Naive thymus-derived CD8-positive, alpha-beta T cell (primary cell): Measurements from ENCODE around the gene GNA12. TPM values are rescaled to one million over a fixed set of nuclear protein-coding genes. Genes with fewer than 3 reads are reported as not detected.

Experiments
- ATAC-seq, 2 donors: fragments of 150-1000 bp; cut with Tn5 transposase in 1 of 2; sonication (Bioruptor Pico), chemical (Tn5 transposase) in 1 of 2; 1 replicate in 1 of 2; 2 replicates in 1 of 2; pipeline ENCODE4 v1.10.0; 2021; ENCODE audit warnings: mild to moderate bottlenecking in 2 of 2, moderate library complexity in 2 of 2
- POLR2A ChIA-PET: fragments of 350-600 bp; sonication (Branson Sonifier 250); formaldehyde crosslinking; loops from one replicate; lab custom pipeline; 2021; ENCODE audit warnings: antibody characterized with exemption; lab: Charles Lee
- DNase-seq, 10 donors: peaks; one replicate each; pipeline versions ENCODE4 v3.0.0 to v3.0.0-alpha.2; 2020 to 2022
- H3K27ac Mint-ChIP-seq, 10 donors: one replicate each; pipeline ENCODE4 v1.8.0; 2020 to 2022; ENCODE audit warnings: mild to moderate bottlenecking in 10 of 10, mixed read lengths in 10 of 10, moderate library complexity in 4 of 10, inconsistent platforms in 1 of 10
- H3K27me3 Mint-ChIP-seq, 5 donors: one replicate each; pipeline ENCODE4 v1.8.0; 2021 to 2022; ENCODE audit warnings: mixed read lengths in 5 of 5
- H3K36me3 Mint-ChIP-seq, 3 donors: one replicate each; pipeline ENCODE4 v1.8.0; 2020 to 2022; ENCODE audit warnings: mixed read lengths in 3 of 3, mild to moderate bottlenecking in 2 of 3, inconsistent platforms in 1 of 3
- H3K4me1 Mint-ChIP-seq, 4 donors: one replicate each; pipeline ENCODE4 v1.8.0; 2021 to 2022; ENCODE audit warnings: mixed read lengths in 4 of 4
- H3K4me3 Mint-ChIP-seq, 10 donors: one replicate each; pipeline ENCODE4 v1.8.0; 2020 to 2022; ENCODE audit warnings: mild to moderate bottlenecking in 10 of 10, mixed read lengths in 10 of 10, moderate library complexity in 6 of 10, inconsistent platforms in 1 of 10
- H3K9me3 Mint-ChIP-seq, 9 donors: one replicate each; pipeline ENCODE4 v1.8.0; 2020 to 2022; ENCODE audit warnings: mixed read lengths in 9 of 9, mild to moderate bottlenecking in 3 of 9, inconsistent platforms in 1 of 9, moderate library complexity in 1 of 9
- polyA plus RNA-seq, 3 donors: library from polyadenylated mRNA; unstranded; fragments of 300-500 nt; fragmentation: Illumina TruSeq; gene quantifications; one replicate each; pipeline ENCODE4 v1.2.3, GENCODE V29; 2021
- total RNA-seq, 8 experiments: library from RNA in 2 of 8; stranded (reverse) in 2 of 8; gene quantifications; one replicate each; pipeline ENCODE4 v1.2.3 and lab custom pipeline; 2021 to 2026

The GNA12 gene
- total and polyA plus RNA-seq, 5 experiments from 2014 or later = 4.6 to 21.4 (median 13.7) TPM

- Mint-ChIP-seq H3K4me3 (no peak overlapping the region), H3K4me1 (peaks cover 27 to 54% (median 50%) of the 10 kb centered on the region in 4 donors), H3K27ac (no peak overlapping the region), H3K27me3 (peaks cover 0 to 17% (median 2%) of the 10 kb centered on the region in 5 donors), H3K36me3 (peaks cover 0 to 3% (median 2%) of the 10 kb centered on the region in 3 donors), H3K9me3 (no peaks in the 10 kb centered on the region)
- DNase-seq = peak in 1 of 10 donors; percentile 8
- POLR2A ChIA-PET = interaction anchor here (0.9 to 1.2 kb wide), 2 partner anchors 9 to 10 kb away, joined by 3 to 5 read pairs; no protein-coding TSS in a partner anchor
- no peak for ATAC-seq
These were observed 124.1 kb downstream of the GNA12 start for GRCh38 chr7:2720024-2720423.

GRCh38 chr7:2719007-2719406 lies 125.1 kb downstream of the GNA12 start:
- DNase-seq (peak; percentile 53 to 82 (median 68)), ATAC-seq (peak; percentile 56 to 58)
- peak overlapping the region in 8 of 10 donors; percentile 25 to 84 (median 60) for H3K27ac Mint-ChIP-seq
- POLR2A ChIA-PET = interaction anchor here (0.6 to 3.4 kb wide), 7 partner anchors 9 to 439 kb away, joined by 3 to 17 read pairs (median 4); no protein-coding TSS in a partner anchor
- no peaks in the 10 kb centered on the region for H3K9me3 Mint-ChIP-seq
- H3K4me3 Mint-ChIP-seq = peak overlapping the region; percentile 15 to 68 (median 50)
- H3K27me3 Mint-ChIP-seq = peaks cover 0 to 17% (median 4%) of the 10 kb centered on the region in 5 donors
- H3K36me3 Mint-ChIP-seq = peaks cover 0 to 3% (median 2%) of the 10 kb centered on the region in 3 donors
- H3K4me1 Mint-ChIP-seq = peaks cover 34 to 63% (median 58%) of the 10 kb centered on the region in 4 donors

- H3K4me3 Mint-ChIP-seq = peak overlapping the region; percentile 15 to 72 (median 57)
- peaks cover 36 to 68% (median 64%) of the 10 kb centered on the region in 4 donors for H3K4me1 Mint-ChIP-seq
- peaks cover 0 to 17% (median 9%) of the 10 kb centered on the region in 5 donors for H3K27me3 Mint-ChIP-seq
- POLR2A ChIA-PET = interaction anchor here (0.6 to 3.4 kb wide), 5 partner anchors 9 to 160 kb away, joined by 3 to 17 read pairs (median 7); no protein-coding TSS in a partner anchor
- no peaks in the 10 kb centered on the region for H3K9me3 Mint-ChIP-seq
- peak in 1 of 10 donors; percentile 53 for DNase-seq
- ATAC-seq = no peak
- peaks cover 0 to 3% (median 2%) of the 10 kb centered on the region in 3 donors for H3K36me3 Mint-ChIP-seq
- H3K27ac Mint-ChIP-seq = peak overlapping the region in 9 of 10 donors; percentile 25 to 84 (median 62)
These were observed 125.7 kb downstream of the GNA12 start for GRCh38 chr7:2718296-2718965.

- Mint-ChIP-seq H3K27ac (peak overlapping the region in 9 of 10 donors; percentile 44 to 86 (median 76)), H3K9me3 (no peaks in the 10 kb centered on the region), H3K4me1 (peaks cover 36 to 65% (median 64%) of the 10 kb centered on the region in 4 donors), H3K4me3 (peak overlapping the region; percentile 20 to 78 (median 64)), H3K36me3 (peaks cover 0 to 3% (median 2%) of the 10 kb centered on the region in 3 donors), H3K27me3 (peaks cover 0 to 17% (median 9%) of the 10 kb centered on the region in 5 donors)
- ATAC-seq (peak; percentile 37), DNase-seq (peak in 5 of 10 donors; percentile 37 to 68 (median 53))
- POLR2A ChIA-PET = interaction anchor here (1.1 to 3.4 kb wide), 5 partner anchors 8 to 24 kb away, joined by 3 to 17 read pairs (median 4); no protein-coding TSS in a partner anchor
These were observed 126.5 kb downstream of the GNA12 start for GRCh38 chr7:2717293-2718261.

GRCh38 chr7:2716906-2717292 lies 127.2 kb downstream of the GNA12 start:
- H3K36me3 Mint-ChIP-seq = peaks cover 0 to 3% (median 2%) of the 10 kb centered on the region in 3 donors
- no peaks in the 10 kb centered on the region for H3K9me3 Mint-ChIP-seq
- H3K27me3 Mint-ChIP-seq = peaks cover 3 to 17% (median 9%) of the 10 kb centered on the region in 5 donors
- peak overlapping the region in 7 of 10 donors; percentile 13 to 86 (median 84) for H3K27ac Mint-ChIP-seq
- H3K4me3 Mint-ChIP-seq = peak overlapping the region in 5 of 10 donors; percentile 45 to 72 (median 52)
- no peak for ATAC-seq
- peaks cover 36 to 71% (median 64%) of the 10 kb centered on the region in 4 donors for H3K4me1 Mint-ChIP-seq
- no peak for DNase-seq
- POLR2A ChIA-PET = interaction anchor here (1.5 to 3.4 kb wide), 2 partner anchors 18 to 19 kb away, joined by 3 to 11 read pairs; no protein-coding TSS in a partner anchor

- Mint-ChIP-seq H3K4me1 (peaks cover 36 to 71% (median 65%) of the 10 kb centered on the region in 4 donors), H3K9me3 (no peaks in the 10 kb centered on the region), H3K4me3 (peak overlapping the region in 6 of 10 donors; percentile 63 to 82 (median 70)), H3K27ac (peak overlapping the region in 7 of 10 donors; percentile 37 to 92 (median 86)), H3K27me3 (peaks cover 3 to 17% (median 9%) of the 10 kb centered on the region in 5 donors), H3K36me3 (peaks cover 0 to 3% (median 2%) of the 10 kb centered on the region in 3 donors)
- POLR2A ChIA-PET = interaction anchor here (1.5 to 3.4 kb wide), 2 partner anchors 17 to 19 kb away, joined by 3 to 11 read pairs; no protein-coding TSS in a partner anchor
- ATAC-seq (no peak), DNase-seq (peak in 1 of 10 donors; percentile 34)
These were observed 127.6 kb downstream of the GNA12 start for GRCh38 chr7:2716488-2716887.

GRCh38 chr7:2715341-2716231 lies 128.5 kb downstream of the GNA12 start:
- Mint-ChIP-seq H3K4me1 (peaks cover 37 to 73% (median 68%) of the 10 kb centered on the region in 4 donors), H3K27ac (peak overlapping the region; percentile 35 to 92 (median 82)), H3K4me3 (peak overlapping the region; percentile 30 to 82 (median 66)), H3K36me3 (peaks cover 0 to 2% (median 0%) of the 10 kb centered on the region in 3 donors), H3K9me3 (no peaks in the 10 kb centered on the region), H3K27me3 (peaks cover 5 to 20% (median 9%) of the 10 kb centered on the region in 5 donors)
- POLR2A ChIA-PET = interaction anchor here (0.5 to 1.3 kb wide), 4 partner anchors 14 to 376 kb away, joined by 3 to 4 read pairs (median 3); no protein-coding TSS in a partner anchor
- ATAC-seq = peak; percentile 75 to 84
- DNase-seq = peak in 8 of 10 donors; percentile 47 to 77 (median 64)

- no peaks in the 10 kb centered on the region for H3K36me3 Mint-ChIP-seq
- peaks cover 5 to 24% (median 9%) of the 10 kb centered on the region in 5 donors for H3K27me3 Mint-ChIP-seq
- peaks cover 41 to 83% (median 77%) of the 10 kb centered on the region in 4 donors for H3K4me1 Mint-ChIP-seq
- POLR2A ChIA-PET = interaction anchor here (0.5 to 1.3 kb wide), 3 partner anchors 13 to 295 kb away, joined by 3 to 4 read pairs (median 3); no protein-coding TSS in a partner anchor
- no peaks in the 10 kb centered on the region for H3K9me3 Mint-ChIP-seq
- peak overlapping the region in 9 of 10 donors; percentile 19 to 77 (median 67) for H3K4me3 Mint-ChIP-seq
- ATAC-seq = no peak
- DNase-seq = peak in 1 of 10 donors; percentile 48
- peak overlapping the region in 4 of 10 donors; percentile 37 to 92 (median 82) for H3K27ac Mint-ChIP-seq
These were observed 129.5 kb downstream of the GNA12 start for GRCh38 chr7:2714636-2715035.

- Mint-ChIP-seq H3K36me3 (no peaks in the 10 kb centered on the region), H3K9me3 (no peaks in the 10 kb centered on the region), H3K27ac (peak overlapping the region in 2 of 10 donors; percentile 5 to 63), H3K4me1 (peaks cover 43 to 85% (median 75%) of the 10 kb centered on the region in 4 donors), H3K27me3 (peaks cover 5 to 26% (median 11%) of the 10 kb centered on the region in 5 donors), H3K4me3 (no peak overlapping the region)
- DNase-seq (peak in 1 of 10 donors; percentile 41), ATAC-seq (no peak)
- POLR2A ChIA-PET = interaction anchor here (0.6 kb wide), 1 partner anchor 1933 kb away, joined by 3 read pairs; no protein-coding TSS in a partner anchor
These were observed 130.1 kb downstream of the GNA12 start for GRCh38 chr7:2713978-2714377.

- Mint-ChIP-seq H3K4me1 (peaks cover 39 to 79% (median 69%) of the 10 kb centered on the region in 4 donors), H3K36me3 (no peaks in the 10 kb centered on the region), H3K27ac (peak overlapping the region in 3 of 10 donors; percentile 31 to 63 (median 50)), H3K27me3 (peaks cover 5 to 27% (median 11%) of the 10 kb centered on the region in 5 donors), H3K9me3 (no peaks in the 10 kb centered on the region), H3K4me3 (no peak overlapping the region)
- no peak for ATAC-seq
- POLR2A ChIA-PET = interaction anchor here (0.6 kb wide), 1 partner anchor 1934 kb away, joined by 3 read pairs; no protein-coding TSS in a partner anchor
- DNase-seq = peak in 1 of 10 donors; percentile 60
These were observed 130.7 kb downstream of the GNA12 start for GRCh38 chr7:2713370-2713769.
